ENCODE results near the gene FYB1.

Gene FYB1

GRCh38 chr5:39100301-39100850 lies 119.0 kb downstream of the FYB1 start:
- no peak for DNase-seq
- intact Hi-C loops (cut with DNase I) = no loop called here

DNA sequence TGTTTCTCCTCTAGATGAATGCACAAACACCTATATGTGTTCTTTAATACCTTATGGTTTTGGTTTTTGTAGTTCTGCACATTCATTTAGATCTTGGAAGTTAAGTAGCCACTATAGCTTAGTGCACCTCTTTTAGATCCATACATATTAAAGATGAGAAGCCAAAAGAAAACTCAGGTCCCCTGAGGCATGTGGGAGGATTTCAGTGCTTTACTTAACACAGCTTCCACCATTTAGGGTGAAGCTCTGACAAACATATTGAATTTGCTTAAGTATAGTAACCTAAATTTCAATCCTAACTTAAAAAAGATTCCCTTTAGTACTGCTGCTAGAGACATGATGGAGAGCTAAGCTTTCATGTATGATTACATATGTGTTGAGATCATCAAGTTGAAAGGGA lies 119.5 kb downstream of the FYB1 start:
- no peak for DNase-seq
- intact Hi-C loops (cut with DNase I) = no loop called here

DNA sequence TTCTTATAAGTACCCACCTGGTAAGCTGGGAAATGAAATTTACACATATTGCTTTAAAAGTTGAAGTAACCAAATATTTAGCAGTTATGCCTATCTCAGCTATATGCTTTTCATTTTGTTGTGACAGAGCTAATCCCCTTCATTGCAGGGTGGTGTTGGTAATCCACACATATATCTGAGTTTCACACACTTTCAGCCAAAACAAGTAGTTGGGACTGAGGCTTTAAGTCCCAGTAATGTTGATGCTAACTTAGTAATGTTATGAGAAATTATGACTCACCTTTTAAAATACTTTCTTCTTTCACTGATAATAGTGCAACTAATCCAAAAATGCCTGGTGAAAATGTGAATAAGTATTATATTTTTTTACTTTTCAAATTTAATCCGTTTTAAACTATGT lies 126.0 kb downstream of the FYB1 start:
- intact Hi-C loops (cut with DNase I) = no loop called here

GRCh38 chr5:39092581-39093351 lies 126.6 kb downstream of the FYB1 start:
- no peak for DNase-seq
- intact Hi-C loops (cut with DNase I) = no loop called here

More for the DNA sequence above, 126.0 kb downstream of the FYB1 start:
- DNase-seq = no peak

DNA sequence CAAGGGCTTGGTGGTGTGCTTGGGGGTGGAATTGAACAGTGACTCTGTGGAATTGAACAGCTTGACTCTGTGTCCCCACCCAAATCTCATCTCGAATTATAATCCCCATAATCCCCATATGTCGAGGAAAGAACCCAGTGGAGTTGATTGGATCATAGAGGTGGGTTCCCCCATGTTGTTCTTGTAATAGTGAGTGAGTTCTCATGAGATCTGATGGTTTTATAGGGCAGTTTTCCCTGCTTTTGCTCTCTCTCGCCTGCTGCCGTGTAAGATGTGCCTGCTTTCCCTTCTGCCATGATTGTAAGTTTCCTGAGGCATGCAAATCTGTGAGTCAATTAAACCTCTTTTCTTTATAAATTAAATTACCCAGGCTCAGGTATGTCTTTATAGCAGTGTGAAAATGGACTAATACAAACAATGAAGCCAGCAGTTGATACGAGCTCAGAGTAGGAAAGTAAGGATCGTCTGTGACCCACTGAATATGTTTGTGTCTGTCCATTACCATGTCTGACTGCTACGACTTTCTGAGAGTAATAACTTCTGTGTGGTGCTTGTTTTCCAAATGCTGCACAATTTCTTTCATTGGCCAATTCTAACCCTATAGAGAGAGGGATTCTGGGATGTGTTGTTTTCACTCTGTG lies 127.3 kb downstream of the FYB1 start:
- intact Hi-C loops (cut with DNase I) = no loop called here
- no peak for DNase-seq

GRCh38 chr5:39083968-39084367 lies 135.4 kb downstream of the FYB1 start:
- intact Hi-C loops (cut with DNase I) = loop anchor here (10.0 kb wide), 1 partner anchor 249 kb away; no protein-coding TSS in a partner anchor
- DNase-seq = no peak

- intact Hi-C loops (cut with DNase I) = loop anchor here (10.0 kb wide), 1 partner anchor 248 kb away; no protein-coding TSS in a partner anchor
- DNase-seq = no peak
Observed at GRCh38 chr5:39082995-39083394, 136.4 kb downstream of the FYB1 start.

DNA sequence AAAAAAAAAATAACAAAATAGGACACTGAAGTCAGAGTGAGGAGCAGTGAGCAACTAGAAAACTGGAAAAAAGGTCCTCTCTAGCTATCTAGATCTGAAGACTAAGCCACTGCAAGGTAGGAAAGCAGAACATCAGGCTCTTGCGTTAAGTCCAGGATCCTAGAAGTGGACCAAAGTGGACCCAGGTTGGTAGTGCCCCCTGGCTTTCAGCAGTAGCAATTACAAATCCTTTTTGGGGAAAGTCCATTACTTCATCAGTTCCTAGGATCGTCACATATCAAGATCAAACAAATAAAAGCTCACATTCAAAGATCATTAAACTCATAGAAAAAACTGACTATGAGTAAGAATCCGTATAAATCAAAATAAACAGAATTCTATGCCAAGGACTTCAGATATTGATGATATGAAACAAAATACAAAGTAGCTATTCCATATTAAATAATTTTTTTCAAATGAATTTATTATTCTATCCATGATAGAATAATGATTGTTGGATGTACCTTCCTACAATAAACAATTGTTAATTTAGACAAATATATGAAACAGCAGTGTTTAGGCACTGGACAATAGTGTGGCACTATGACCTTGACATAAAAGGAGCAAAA lies 138.7 kb downstream of the FYB1 start:
- intact Hi-C loops (cut with DNase I) = loop anchor here (10.0 kb wide), 1 partner anchor 246 kb away; no protein-coding TSS in a partner anchor
- peak in 6 of 10 donors; percentile 25 to 87 (median 50) for DNase-seq

- intact Hi-C loops (cut with DNase I) = loop anchor here (10.0 kb wide), 1 partner anchor 245 kb away; no protein-coding TSS in a partner anchor
- DNase-seq = no peak
Observed at GRCh38 chr5:39080168-39080567, 139.2 kb downstream of the FYB1 start.

GRCh38 chr5:39079147-39079546 lies 140.2 kb downstream of the FYB1 start:
- no peak for DNase-seq
- intact Hi-C loops (cut with DNase I) = loop anchor here (10.0 kb wide), 1 partner anchor 524 kb away; the partner anchor contains the start of gene LIFR

GRCh38 chr5:39076757-39077728 lies 142.3 kb downstream of the FYB1 start:
- intact Hi-C loops (cut with DNase I) = loop anchor here (10.0 kb wide), 1 partner anchor 522 kb away; the partner anchor contains the start of gene LIFR
- no peak for DNase-seq

- intact Hi-C loops (cut with DNase I) = loop anchor here (10.0 kb wide), 1 partner anchor 521 kb away; the partner anchor contains the start of gene LIFR
- no peak for DNase-seq
Observed at GRCh38 chr5:39076101-39076756, 143.1 kb downstream of the FYB1 start.

DNA sequence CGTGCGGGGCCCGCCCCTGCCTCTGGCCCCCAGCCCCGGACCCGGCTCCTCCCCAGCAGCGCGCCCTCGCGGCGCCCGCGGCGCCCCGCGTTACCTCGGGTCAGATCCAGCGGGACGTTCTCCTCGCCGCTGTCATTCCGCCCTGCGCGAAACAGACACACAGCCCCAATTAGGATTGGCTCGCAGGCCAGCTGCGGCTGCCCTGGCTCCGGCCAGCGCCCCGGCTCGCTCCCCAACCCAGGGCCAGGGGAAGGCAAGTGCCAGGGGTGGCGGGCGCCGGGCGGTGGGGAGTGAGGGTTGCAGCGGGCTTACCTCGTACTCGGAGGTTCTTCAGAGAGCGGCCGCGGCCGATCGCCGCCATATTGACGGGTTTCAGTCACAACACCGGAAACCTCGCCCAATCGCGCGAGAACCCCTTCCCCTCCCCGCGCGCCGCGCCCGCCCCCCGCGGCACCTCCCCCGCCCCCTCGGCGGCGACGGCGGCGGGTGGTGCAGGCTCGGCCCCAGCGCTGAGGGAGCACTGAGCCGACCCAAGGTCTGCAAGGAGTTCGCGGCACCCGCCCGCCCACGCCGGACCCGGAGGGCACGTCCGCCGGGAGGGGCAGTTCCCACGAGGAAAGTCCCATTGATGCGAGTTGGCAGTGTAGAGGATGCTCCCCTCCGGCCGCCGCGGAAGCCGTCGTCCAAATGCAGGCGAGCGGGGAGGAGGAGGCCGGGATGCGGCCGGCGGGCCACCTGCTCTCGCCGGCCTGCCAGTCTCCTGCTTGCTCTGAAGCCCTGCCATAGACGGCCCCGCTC lies 145.1 kb downstream of the FYB1 start, which contains the start of gene RICTOR:
RICTOR (minus strand) TSS at position 383 of the 798 bp plus-strand sequence; CDS start at position 361, 22 bp downstream.
- DNase-seq = peak; percentile 86 to 99 (median 89)
- intact Hi-C loops (cut with DNase I) = loop anchor here (5.0 to 10.0 kb wide), 2 partner anchors 77 to 519 kb away; partner anchors contain the start of gene LIFR

DNA sequence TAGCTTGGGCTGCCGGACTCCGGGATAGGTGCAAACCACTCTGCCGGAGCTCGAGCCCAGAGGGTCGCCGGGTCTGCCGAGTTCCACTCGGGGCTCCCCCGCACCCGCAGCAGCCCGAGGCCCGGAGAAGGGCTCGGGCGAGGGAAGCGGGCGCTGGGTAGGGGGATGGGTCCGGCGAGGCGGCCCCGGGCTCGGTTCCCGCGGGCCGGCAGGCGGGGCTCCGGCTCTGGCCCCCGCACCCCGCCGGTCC lies 145.7 kb downstream of the FYB1 start:
- intact Hi-C loops (cut with DNase I) = loop anchor here (5.0 to 10.0 kb wide), 2 partner anchors 76 to 519 kb away; partner anchors contain the start of gene LIFR
- DNase-seq = peak in 2 of 10 donors; percentile 20 to 83

- peak in 9 of 10 donors; percentile 20 to 89 (median 41) for DNase-seq
- intact Hi-C loops (cut with DNase I) = loop anchor here (5.0 to 10.0 kb wide), 2 partner anchors 76 to 518 kb away; partner anchors contain the start of gene LIFR
Observed at GRCh38 chr5:39072925-39073766, 146.2 kb downstream of the FYB1 start.

- DNase-seq = no peak
- intact Hi-C loops (cut with DNase I) = no loop called here
Observed at GRCh38 chr5:39068099-39068498, 151.3 kb downstream of the FYB1 start.

DNA sequence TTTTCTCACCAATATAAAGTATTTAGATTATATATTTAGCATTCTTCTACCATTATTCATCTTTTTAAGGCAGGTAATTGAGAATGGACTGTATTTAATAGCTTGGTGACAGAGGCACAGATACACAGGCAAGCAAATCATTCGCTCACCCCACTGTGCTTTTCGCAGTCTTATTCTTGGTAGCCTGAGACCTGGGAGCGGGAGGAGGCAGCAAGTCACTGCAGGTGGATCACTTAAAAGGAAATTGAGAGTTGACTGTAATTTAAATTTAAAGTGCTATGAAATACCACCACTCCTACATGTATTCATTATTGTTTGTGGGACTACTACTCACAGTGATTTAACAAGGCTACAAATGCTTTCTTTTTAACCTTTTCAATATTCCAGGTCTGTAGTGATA lies 154.9 kb downstream of the FYB1 start:
- intact Hi-C loops (cut with DNase I) = no loop called here
- no peak for DNase-seq

All from posterior cingulate gyrus (tissue), 11 donors.